Kasumi-1 (cell line): ENCODE measurements around the gene LRRC74A.

Experiments
- DNase-seq, 2 experiments: peaks; one replicate each; lab custom pipeline; 2025; lab: John Stamatoyannopoulos, UW

LRRC74A gene

GRCh38 chr14:76848879-76849278 lies 22.7 kb downstream of the LRRC74A start:
- no peak for DNase-seq

- no peak for DNase-seq
Measured at GRCh38 chr14:76855066-76855465, 28.9 kb downstream of the LRRC74A start.

GRCh38 chr14:76856769-76857168 lies 30.6 kb downstream of the LRRC74A start:
- DNase-seq = no peak

GRCh38 chr14:76861574-76862255 lies 35.5 kb downstream of the LRRC74A start:
- no peak for DNase-seq

- no peak for DNase-seq
Measured at GRCh38 chr14:76862546-76863282, 36.5 kb downstream of the LRRC74A start.

- peak; percentile 97 for DNase-seq
Measured at GRCh38 chr14:76863724-76864407, 37.7 kb downstream of the LRRC74A start.

GRCh38 chr14:76866456-76866855 lies 40.2 kb downstream of the LRRC74A start:
- DNase-seq = no peak

- DNase-seq = peak; percentile 88 to 94
Measured at GRCh38 chr14:76867516-76868453, 41.6 kb downstream of the LRRC74A start.

GRCh38 chr14:76868454-76869170 lies 42.4 kb downstream of the LRRC74A start:
- DNase-seq = no peak

GRCh38 chr14:76870166-76870565 lies 44.0 kb downstream of the LRRC74A start:
- peak; percentile 12 to 14 for DNase-seq

GRCh38 chr14:76872796-76873432 lies 46.7 kb downstream of the LRRC74A start:
- DNase-seq = peak; percentile 63 to 78

GRCh38 chr14:76874734-76875133 lies 48.5 kb downstream of the LRRC74A start:
- no peak for DNase-seq

GRCh38 chr14:76876076-76876475 lies 49.9 kb downstream of the LRRC74A start:
- peak; percentile 70 to 75 for DNase-seq

- DNase-seq = no peak
Measured at GRCh38 chr14:76877871-76878270, 51.7 kb downstream of the LRRC74A start.

GRCh38 chr14:76880449-76880848 lies 54.2 kb downstream of the LRRC74A start:
- no peak for DNase-seq

- DNase-seq = no peak
Measured at GRCh38 chr14:76881348-76881747, 55.1 kb downstream of the LRRC74A start.

GRCh38 chr14:76882651-76883050 lies 56.4 kb downstream of the LRRC74A start:
- no peak for DNase-seq

GRCh38 chr14:76883447-76883846 lies 57.2 kb downstream of the LRRC74A start:
- no peak for DNase-seq

GRCh38 chr14:76884394-76884793 lies 58.2 kb downstream of the LRRC74A start:
- no peak for DNase-seq

- DNase-seq = no peak
Measured at GRCh38 chr14:76884853-76885276, 58.7 kb downstream of the LRRC74A start.

- DNase-seq = no peak
Measured at GRCh38 chr14:76887191-76887590, 61.0 kb downstream of the LRRC74A start.
